Measurements from ENCODE around the gene STK38.
"Not testable (repeated sequence)": the region's sequence is repeated elsewhere in the genome, so short reads cannot be mapped to it uniquely, and the experiment has no call there.

Gene STK38

GRCh38 chr6:36479256-36479655 is 68.0 kb downstream of the STK38 start:
- DNase-seq = no peak

GRCh38 chr6:36478051-36478526 is 69.2 kb downstream of the STK38 start:
- no peak for DNase-seq

GRCh38 chr6:36469946-36470345 is 77.3 kb downstream of the STK38 start:
- DNase-seq = no peak

GRCh38 chr6:36469148-36469661 is 78.1 kb downstream of the STK38 start:
- no peak for DNase-seq

- no peak for DNase-seq
Observed at GRCh38 chr6:36467625-36468024, 79.7 kb downstream of the STK38 start.

- no peak for DNase-seq
Observed at GRCh38 chr6:36464233-36464632, 83.0 kb downstream of the STK38 start.

GRCh38 chr6:36463676-36464075 is 83.6 kb downstream of the STK38 start:
- no peak for DNase-seq

GRCh38 chr6:36461646-36462045 is 85.6 kb downstream of the STK38 start:
- DNase-seq = no peak

- DNase-seq = no peak
Observed at GRCh38 chr6:36460916-36461315, 86.4 kb downstream of the STK38 start.

GRCh38 chr6:36459501-36459900 is 87.8 kb downstream of the STK38 start:
- DNase-seq = no peak

- no peak for DNase-seq
Observed at GRCh38 chr6:36455486-36456027, 91.7 kb downstream of the STK38 start.

- not testable (repeated sequence) for DNase-seq
Observed at GRCh38 chr6:36452897-36453296, 94.4 kb downstream of the STK38 start.

GRCh38 chr6:36449173-36449572 is 98.1 kb downstream of the STK38 start:
- not testable (repeated sequence) for DNase-seq

- DNase-seq = no peak
Observed at GRCh38 chr6:36445621-36446020, 101.7 kb downstream of the STK38 start.

GRCh38 chr6:36444470-36444869 is 102.8 kb downstream of the STK38 start:
- no peak for DNase-seq
